ENCODE measurements around the gene PHF12. TPM values are rescaled to one million over a fixed set of nuclear protein-coding genes. Genes with fewer than 3 reads are reported as not detected.

Gene PHF12
- total and polyA plus RNA-seq, 2 experiments from 2014 or later: 19.7 to 41.0 TPM

GRCh38 chr17:28901866-28902818 is 49.2 kb downstream of the PHF12 start:
- H3K36me3 ChIP-seq (ENCODE audit: insufficient read depth): peaks cover 5% of the 10 kb centered on the region; the same call in 1 of the 2 replicates
- no peak for TF ChIP-seq NANOG (IDR thresholded peaks at IDR 0.05; ENCODE audit: borderline replicate concordance)
- TF ChIP-seq POLR2AphosphoS5 (IDR thresholded peaks at IDR 0.05; ENCODE audit: low read depth): no peak
- no peak for TF ChIP-seq EZH2phosphoT487 (IDR thresholded peaks at IDR 0.05; ENCODE audit: unreplicated experiment)
- TF ChIP-seq CREB1 (CRISPR knock-in tag; IDR thresholded peaks at IDR 0.05; ENCODE audit: low read depth): no peak
- no peak for TF ChIP-seq ZNF331 (CRISPR knock-in tag; IDR thresholded peaks at IDR 0.05; ENCODE audit: low read depth)
- TF ChIP-seq ZNF114 (CRISPR knock-in tag; IDR thresholded peaks at IDR 0.05): no peak
- TF ChIP-seq REST (IDR thresholded peaks at IDR 0.05; ENCODE audit: unreplicated experiment): no peak
- no peak for TF ChIP-seq STAT1 (IDR thresholded peaks at IDR 0.05; ENCODE audit: unreplicated experiment)
- no peak for TF ChIP-seq ETS1 (IDR thresholded peaks at IDR 0.05)
- no peak for TF ChIP-seq CTCF (conservative IDR thresholded peaks at IDR 0.05; ENCODE audit: low read depth in 2 of 2)
- no peak for TF ChIP-seq JUNB (IDR thresholded peaks at IDR 0.05; ENCODE audit: unreplicated experiment)
- no peak for TF ChIP-seq EZH2 (IDR thresholded peaks at IDR 0.05; ENCODE audit: low read depth, unreplicated experiment)
- no peak for TF ChIP-seq ZNF462 (CRISPR knock-in tag; IDR thresholded peaks at IDR 0.05)
- H3K4me3 Mint-ChIP-seq: peak overlapping the region; percentile 82
- peak overlapping the region; percentile 23; the same call in 1 of the 2 replicates for H3K27ac Mint-ChIP-seq
- peaks cover 5% of the 10 kb centered on the region for H4K20me1 ChIP-seq (replicated peaks; ENCODE audit: insufficient read depth)
- peaks cover 31% of the 10 kb centered on the region for H3K27me3 Mint-ChIP-seq (ENCODE audit: insufficient read depth, low read depth, poor library complexity)
- H3K9me2 ChIP-seq (ENCODE audit: insufficient read depth): no peaks in the 10 kb centered on the region
- DNase-seq (ENCODE audit: low spot score) (peak; percentile 71), ATAC-seq (peak; percentile 53)
- no peaks in the 10 kb centered on the region; the same call in 1 of the 3 replicates for H3K9me3 Mint-ChIP-seq
- H3K4me1 Mint-ChIP-seq: peaks cover 43% of the 10 kb centered on the region
- H3K79me2 ChIP-seq (replicated peaks; ENCODE audit: insufficient read depth): peaks cover 19% of the 10 kb centered on the region; the same call in 1 of the 2 replicates
- peaks cover 44% of the 10 kb centered on the region for H3F3A ChIP-seq (replicated peaks; ENCODE audit: low read depth)
- H3K27ac ChIP-seq (ENCODE audit: low read depth): no peak overlapping the region
- H3K27me3 ChIP-seq (ENCODE audit: insufficient read depth): no peaks in the 10 kb centered on the region
- peaks cover 23% of the 10 kb centered on the region for H3K4me1 ChIP-seq (ENCODE audit: insufficient read depth)
- peak overlapping the region; percentile 92 for H3K4me3 ChIP-seq
- H2AFZ ChIP-seq: peak overlapping the region; percentile 95
- peak overlapping the region; percentile 92 for H3K4me2 ChIP-seq
- peaks cover 38% of the 10 kb centered on the region for H3K36me3 Mint-ChIP-seq (ENCODE audit: low read depth)

All from GM23338 (cell line).